Neural cell (in vitro differentiated cells): ENCODE results near the gene MRTFA.

Experiments
- EP300 ChIP-seq: fragments of 450-650 bp; conservative IDR thresholded peaks from 2 replicates; pipeline ENCODE4 v1.6.1; 2014; ENCODE audit warnings: antibody characterized with exemption, mild to moderate bottlenecking, moderate library complexity; ENCODE audit not compliant: poor library complexity, severe bottlenecking
- EZH2 ChIP-seq: fragments of 200-600, 300-800 bp; shearing (Covaris generic), sonication (generic); IDR thresholded peaks from 2 replicates; pipeline ENCODE4 v1.6.1; 2014; ENCODE audit warnings: antibody characterized with exemption, low read length, borderline replicate concordance, mild to moderate bottlenecking; ENCODE audit not compliant: insufficient read depth, poor library complexity, severe bottlenecking
- MXI1 ChIP-seq: fragments of 450-650 bp; conservative IDR thresholded peaks from 2 replicates; pipeline ENCODE4 v1.6.1; 2014; ENCODE audit warnings: antibody characterized with exemption, mild to moderate bottlenecking; ENCODE audit not compliant: poor library complexity, severe bottlenecking
- POLR2AphosphoS5 ChIP-seq: IDR thresholded peaks from 2 replicates; pipeline ENCODE4 v1.6.1; 2012
- RAD21 ChIP-seq: fragments of 450-650 bp; conservative IDR thresholded peaks from 2 replicates; pipeline ENCODE4 v1.6.1; 2014; ENCODE audit warnings: antibody characterized with exemption, mild to moderate bottlenecking, moderate library complexity
- TAF1 ChIP-seq: IDR thresholded peaks from 2 replicates; pipeline ENCODE4 v1.6.1; 2012; ENCODE audit warnings: low read depth
- TF ChIP-seq, protein P1 (sequence below): fragments of 450-650 bp; IDR thresholded peaks from 2 replicates; pipeline ENCODE4 v1.5.1; 2014; ENCODE audit warnings: antibody characterized with exemption, mild to moderate bottlenecking, moderate library complexity; ENCODE audit not compliant: poor library complexity, severe bottlenecking

GRCh38 chr22:40665312-40665711 is 28.8 kb upstream of the MRTFA start:
- TF ChIP-seq, protein P1, sequence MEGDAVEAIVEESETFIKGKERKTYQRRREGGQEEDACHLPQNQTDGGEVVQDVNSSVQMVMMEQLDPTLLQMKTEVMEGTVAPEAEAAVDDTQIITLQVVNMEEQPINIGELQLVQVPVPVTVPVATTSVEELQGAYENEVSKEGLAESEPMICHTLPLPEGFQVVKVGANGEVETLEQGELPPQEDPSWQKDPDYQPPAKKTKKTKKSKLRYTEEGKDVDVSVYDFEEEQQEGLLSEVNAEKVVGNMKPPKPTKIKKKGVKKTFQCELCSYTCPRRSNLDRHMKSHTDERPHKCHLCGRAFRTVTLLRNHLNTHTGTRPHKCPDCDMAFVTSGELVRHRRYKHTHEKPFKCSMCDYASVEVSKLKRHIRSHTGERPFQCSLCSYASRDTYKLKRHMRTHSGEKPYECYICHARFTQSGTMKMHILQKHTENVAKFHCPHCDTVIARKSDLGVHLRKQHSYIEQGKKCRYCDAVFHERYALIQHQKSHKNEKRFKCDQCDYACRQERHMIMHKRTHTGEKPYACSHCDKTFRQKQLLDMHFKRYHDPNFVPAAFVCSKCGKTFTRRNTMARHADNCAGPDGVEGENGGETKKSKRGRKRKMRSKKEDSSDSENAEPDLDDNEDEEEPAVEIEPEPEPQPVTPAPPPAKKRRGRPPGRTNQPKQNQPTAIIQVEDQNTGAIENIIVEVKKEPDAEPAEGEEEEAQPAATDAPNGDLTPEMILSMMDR: no peak
- no peak for TF ChIP-seq EP300
- no peak for TF ChIP-seq EZH2
- no peak for TF ChIP-seq POLR2AphosphoS5
- no peak for TF ChIP-seq RAD21
- no peak for TF ChIP-seq MXI1
- no peak for TF ChIP-seq TAF1
